AG04449 (cell line): Measurements from ENCODE around the gene ST3GAL4.
"Not testable (repeated sequence)": the region's sequence is repeated elsewhere in the genome, so short reads cannot be mapped to it uniquely, and the experiment has no call there.

Experiments
- CTCF ChIA-PET: fragments of 350-600 bp; formaldehyde crosslinking; extraction: SDS; loops from one replicate; lab custom pipeline; 2021; ENCODE audit warnings: antibody characterized with exemption; lab: Yijun Ruan, JAX
- POLR2A ChIA-PET: fragments of 400-600, 350-600 bp; formaldehyde crosslinking; extraction: SDS; loops from one replicate; lab custom pipeline; 2020; ENCODE audit warnings: antibody characterized with exemption, inconsistent platforms; lab: Yijun Ruan, JAX
- DNase-seq: peaks from one replicate; pipeline ENCODE4 v3.0.0-alpha.2; 2010; ENCODE audit warnings: low read depth, low spot score
- H3K4me3 ChIP-seq: 2 replicates; pipeline ENCODE4 v1.5.1; 2011; ENCODE audit warnings: low read depth, mild to moderate bottlenecking, control low read depth, low read length
- TF ChIP-seq, protein P1 (sequence below): IDR thresholded peaks from one replicate; pipeline ENCODE4 v1.5.1; 2011; ENCODE audit warnings: mild to moderate bottlenecking, moderate library complexity, low read length, control low read depth, inconsistent platforms; ENCODE audit not compliant: insufficient read depth; ENCODE audit errors: missing control alignments

The ST3GAL4 gene

DNA sequence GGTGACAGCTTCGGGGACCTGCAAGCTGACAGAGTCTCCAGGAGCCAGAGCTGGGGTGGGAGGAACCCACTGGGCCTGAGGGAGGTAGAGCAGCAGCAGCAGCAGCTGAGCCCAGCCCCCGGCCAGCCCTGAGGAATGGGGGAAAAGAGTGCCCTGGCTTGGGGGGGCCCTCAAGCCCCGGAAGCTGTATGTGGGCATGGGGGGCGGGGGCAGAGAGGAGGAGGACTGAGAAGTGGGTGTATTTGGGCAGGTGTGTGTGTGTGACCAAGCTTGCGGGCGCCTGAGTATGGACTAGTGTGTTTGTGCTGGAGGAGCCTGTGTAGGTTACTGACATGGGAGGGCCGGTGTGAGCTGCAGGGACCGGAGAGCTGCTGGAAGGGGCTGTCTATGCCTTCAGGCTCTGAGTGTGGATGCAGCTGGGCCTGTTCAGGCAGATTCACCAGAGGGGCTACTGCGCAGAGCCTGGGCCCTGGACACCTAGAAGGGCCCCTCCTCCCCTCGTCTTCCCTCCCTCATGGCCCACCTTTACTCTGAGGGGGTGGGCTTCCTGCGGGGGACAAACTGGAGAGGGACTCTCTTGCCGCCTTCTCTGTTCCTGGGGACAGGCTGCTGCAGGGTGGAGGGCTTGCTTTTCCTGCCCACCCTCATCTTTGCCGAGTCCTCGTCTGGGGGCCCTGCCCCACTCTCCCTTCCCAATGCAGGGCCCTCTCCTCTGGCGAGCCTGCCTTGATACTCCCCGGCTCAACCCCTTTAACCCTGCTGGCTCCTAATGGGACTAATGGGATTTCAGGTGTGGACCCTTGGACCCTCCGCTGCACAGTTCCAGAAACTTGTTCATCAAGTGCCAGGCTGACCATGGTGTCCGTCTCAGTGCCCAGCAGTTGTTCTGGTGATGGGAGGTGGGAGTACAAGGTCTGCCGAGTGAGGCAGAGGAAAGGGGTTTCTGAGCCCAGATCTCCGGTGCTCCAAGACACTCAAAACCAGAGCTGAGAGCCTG, 28.2 kb downstream of the ST3GAL4 start:
- CTCF ChIA-PET, result no interaction called here
- POLR2A ChIA-PET, result no interaction called here
- no peak for DNase-seq
- TF ChIP-seq, protein P1, sequence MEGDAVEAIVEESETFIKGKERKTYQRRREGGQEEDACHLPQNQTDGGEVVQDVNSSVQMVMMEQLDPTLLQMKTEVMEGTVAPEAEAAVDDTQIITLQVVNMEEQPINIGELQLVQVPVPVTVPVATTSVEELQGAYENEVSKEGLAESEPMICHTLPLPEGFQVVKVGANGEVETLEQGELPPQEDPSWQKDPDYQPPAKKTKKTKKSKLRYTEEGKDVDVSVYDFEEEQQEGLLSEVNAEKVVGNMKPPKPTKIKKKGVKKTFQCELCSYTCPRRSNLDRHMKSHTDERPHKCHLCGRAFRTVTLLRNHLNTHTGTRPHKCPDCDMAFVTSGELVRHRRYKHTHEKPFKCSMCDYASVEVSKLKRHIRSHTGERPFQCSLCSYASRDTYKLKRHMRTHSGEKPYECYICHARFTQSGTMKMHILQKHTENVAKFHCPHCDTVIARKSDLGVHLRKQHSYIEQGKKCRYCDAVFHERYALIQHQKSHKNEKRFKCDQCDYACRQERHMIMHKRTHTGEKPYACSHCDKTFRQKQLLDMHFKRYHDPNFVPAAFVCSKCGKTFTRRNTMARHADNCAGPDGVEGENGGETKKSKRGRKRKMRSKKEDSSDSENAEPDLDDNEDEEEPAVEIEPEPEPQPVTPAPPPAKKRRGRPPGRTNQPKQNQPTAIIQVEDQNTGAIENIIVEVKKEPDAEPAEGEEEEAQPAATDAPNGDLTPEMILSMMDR, result no peak
- no peak overlapping the region for H3K4me3 ChIP-seq

DNA sequence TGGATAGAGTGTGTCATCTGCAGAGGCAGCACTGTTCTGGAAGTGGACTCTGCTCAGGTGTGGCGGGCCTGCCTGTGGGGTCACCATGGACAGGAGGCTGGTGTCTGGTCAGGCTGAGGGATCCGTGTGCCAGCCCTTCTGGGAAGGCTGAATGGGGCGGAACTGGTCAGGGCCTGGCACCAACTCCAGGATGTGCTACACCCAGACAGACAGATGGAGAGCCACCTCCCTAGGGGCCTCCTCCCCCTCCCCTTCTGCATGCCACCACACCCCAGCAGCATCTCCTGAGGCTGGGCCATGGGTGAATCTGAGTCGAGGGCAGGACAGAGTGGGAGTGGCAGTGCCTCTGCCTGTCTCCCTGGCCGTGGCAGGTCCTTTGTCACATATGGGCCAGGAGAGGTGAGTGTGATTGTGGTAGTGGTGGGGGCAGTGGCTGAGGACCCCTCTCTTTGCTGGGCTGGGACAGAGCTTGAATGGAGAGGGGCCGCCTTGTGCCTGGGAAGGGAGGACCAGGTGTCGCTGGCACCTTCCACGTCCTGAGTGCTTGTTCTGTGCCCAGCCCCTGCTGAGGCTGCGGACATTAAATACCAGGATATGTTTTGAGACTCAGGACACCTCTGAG, 29.1 kb downstream of the ST3GAL4 start:
- CTCF ChIA-PET, result no interaction called here
- DNase-seq, result no peak
- TF ChIP-seq, protein P1, result no peak
- H3K4me3 ChIP-seq, result no peak overlapping the region
- POLR2A ChIA-PET, result no interaction called here

DNA sequence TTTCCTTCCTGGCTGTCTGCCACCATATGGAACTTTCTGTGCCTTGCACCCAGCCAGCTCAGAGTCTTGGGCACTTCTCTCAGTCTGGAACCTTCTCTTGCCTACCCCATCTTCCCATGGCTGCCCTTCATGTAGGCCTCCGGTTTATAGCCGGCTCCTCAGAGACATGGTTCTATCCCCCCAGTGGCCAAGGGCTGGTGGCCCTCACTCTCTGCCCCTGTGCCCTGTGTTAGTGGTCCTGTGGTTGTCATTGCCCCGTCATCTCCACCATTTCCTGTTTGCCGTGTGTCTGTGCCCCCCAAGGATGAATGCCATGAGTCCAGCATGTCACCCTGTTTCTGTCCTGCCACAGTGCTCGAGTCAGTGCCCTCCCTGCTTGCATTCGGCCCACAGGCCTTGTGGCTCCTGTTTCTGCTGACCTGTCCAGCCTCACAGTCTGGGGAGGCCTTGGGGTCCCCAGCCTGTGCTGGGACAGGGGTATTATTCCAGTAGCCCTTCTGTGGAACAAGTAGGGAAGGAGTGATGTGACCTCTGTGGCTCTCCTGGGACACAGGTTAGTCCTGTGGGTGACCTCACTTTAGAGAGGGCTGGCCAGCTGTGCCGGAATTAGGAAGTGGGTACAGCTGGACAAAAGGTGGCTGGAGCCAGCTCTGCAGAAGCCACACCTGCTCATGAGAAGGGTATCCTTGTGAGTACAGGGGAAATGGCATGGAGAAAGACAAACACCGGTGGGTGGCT, 30.7 kb downstream of the ST3GAL4 start:
- ChIA-PET POLR2A (no interaction called here), CTCF (interaction anchor here (0.7 kb wide), 1 partner anchor 604 kb away, joined by 3 read pairs; no protein-coding TSS in a partner anchor)
- no peak for DNase-seq
- no peak overlapping the region for H3K4me3 ChIP-seq
- TF ChIP-seq, protein P1, result no peak

DNA sequence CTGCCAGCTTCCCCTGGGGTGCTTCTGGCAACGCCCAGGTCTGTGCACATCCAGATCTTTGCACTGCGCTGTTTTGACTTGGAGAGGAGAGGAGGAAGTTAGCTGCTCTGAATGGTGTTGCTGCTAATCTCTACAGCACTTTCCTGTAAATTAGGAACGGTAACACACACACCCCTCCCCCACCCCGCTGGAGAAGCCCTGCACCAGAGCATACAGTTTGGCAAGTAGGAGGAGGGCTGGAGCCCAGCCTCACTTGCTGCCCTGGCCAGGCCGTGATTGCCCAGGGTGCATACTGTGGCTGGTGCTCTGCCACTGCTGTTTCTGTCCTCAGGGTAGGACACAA, 31.2 kb downstream of the ST3GAL4 start:
- POLR2A ChIA-PET, CTCF ChIA-PET, H3K4me3 ChIP-seq, DNase-seq: not testable (repeated sequence)

DNA sequence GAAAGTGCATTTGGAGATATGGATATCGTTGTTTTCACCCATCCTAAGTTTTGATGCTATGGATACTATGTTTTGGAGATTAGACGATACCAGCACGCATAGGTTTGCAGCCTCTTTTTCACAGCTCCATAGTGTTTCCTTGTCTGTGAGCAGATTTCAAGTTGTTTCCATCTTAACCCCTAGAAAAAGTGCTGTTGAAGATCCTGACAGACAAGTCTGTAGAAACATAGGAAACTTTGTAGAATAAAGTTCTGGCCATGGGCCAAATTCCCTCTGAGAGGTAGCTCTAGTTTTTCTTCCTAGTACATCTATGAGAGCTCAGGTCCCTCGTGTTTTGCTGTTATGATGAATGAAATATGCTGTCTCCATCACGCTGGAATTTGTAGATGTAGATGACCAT, 32.4 kb downstream of the ST3GAL4 start:
- DNase-seq, result no peak
- TF ChIP-seq, protein P1, result no peak
- ChIA-PET POLR2A (no interaction called here), CTCF (interaction anchor here (1.2 kb wide), 1 partner anchor 77 kb away, joined by 3 read pairs; no protein-coding TSS in a partner anchor)
- no peak overlapping the region for H3K4me3 ChIP-seq

DNA sequence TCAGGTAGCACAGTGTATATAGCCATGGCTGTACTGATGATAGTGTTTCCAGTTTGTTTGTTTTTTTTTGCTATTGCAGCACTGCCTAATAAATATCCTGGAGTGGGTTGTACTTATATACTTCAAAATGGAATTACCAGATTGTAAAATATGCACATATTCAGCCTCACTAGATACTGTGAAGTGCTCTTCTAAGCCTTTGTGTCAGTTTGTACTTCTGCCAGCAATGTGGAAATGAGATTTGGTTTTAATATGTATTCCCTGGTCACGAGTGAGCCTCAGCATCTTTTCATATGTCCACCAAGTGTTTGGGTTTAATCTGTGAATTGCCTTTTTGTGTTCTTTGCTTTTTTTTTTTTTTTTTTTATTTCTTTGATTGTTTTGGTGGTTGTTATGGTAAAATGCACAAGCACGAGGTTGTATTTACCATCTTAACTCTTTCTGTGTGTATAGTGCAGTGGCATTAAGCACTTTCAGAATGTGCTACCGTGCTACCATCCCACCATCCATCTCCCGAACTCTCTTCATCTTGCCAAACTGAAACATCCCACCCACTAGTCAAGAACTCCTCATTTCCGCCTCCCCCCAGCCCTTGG, 34.9 kb downstream of the ST3GAL4 start:
- no peak overlapping the region for H3K4me3 ChIP-seq
- no peak for DNase-seq
- ChIA-PET POLR2A (no interaction called here), CTCF (no interaction called here)
- TF ChIP-seq, protein P1, result no peak
